NCI-H187 (cell line): ENCODE measurements around the gene PIH1D1.
"Not testable (repeated sequence)": the region's sequence is repeated elsewhere in the genome, so short reads cannot be mapped to it uniquely, and the experiment has no call there.

ENCODE experiments used
- DNase-seq, 2 experiments: peaks; one replicate each; lab custom pipeline; 2025; lab: John Stamatoyannopoulos, UW

PIH1D1 gene

DNA sequence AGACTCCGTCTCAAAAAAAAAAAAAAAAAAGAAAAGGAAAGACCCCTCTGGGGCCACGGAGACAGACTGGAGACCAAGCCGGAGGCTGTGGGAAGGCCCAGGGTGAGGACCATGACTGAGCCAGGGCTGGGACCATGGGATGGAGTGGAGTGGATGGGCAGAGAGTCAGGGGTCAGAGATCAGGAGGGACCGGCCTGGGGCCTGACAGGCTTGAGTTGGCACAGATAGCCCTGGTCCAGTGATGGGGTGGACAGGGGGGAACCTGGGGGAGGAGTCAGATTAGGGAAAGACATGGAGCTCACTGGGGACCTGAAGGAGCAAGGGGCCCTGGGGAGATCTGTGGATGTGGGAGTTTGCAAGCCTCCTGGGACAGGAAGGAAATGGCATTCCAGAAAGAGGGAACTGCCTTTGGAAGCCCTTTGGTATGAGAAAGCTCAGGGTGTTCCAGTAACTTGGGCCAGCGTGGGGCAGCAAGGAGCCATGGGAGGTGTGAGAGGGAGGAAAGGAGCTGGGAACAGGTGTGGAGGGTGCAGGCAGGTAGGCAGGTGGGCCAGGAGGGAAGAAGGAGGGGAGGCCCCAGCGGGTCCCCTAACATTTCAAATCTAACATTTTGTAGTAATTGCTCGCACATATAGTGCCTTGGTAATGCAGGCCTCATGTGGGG lies 29.5 kb upstream of the PIH1D1 start:
- DNase-seq: no peak

DNA sequence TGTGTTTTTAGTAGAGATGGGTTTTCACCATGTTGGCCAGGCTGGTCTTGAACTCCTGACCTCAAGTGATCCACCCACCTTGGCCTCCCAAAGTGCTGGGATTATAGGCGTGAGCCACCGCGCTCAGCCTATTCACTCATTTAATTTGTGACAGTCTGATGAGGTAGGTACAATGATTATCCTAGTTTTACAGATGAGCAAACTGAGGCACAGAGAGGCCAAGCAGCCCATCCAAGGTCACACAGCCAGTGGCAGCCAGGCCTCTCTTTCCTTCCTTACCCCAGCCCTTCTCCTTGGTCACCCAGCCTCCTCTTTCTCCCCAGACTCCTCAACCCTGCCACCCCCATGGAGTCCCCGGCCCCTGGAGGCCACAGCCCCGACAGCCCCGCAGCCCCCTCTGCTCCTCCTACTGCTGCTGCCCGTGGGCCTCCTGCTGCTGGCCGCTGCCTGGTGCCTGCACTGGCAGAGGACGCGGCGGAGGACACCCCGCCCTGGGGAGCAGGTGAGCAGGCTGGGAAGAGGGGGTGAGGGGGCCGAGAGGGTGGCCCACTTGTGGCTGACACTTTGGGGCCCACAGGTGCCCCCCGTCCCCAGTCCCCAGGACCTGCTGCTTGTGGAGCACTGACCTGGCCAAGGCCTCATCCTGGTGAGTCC lies 28.5 kb upstream of the PIH1D1 start:
- no peak for DNase-seq

DNA sequence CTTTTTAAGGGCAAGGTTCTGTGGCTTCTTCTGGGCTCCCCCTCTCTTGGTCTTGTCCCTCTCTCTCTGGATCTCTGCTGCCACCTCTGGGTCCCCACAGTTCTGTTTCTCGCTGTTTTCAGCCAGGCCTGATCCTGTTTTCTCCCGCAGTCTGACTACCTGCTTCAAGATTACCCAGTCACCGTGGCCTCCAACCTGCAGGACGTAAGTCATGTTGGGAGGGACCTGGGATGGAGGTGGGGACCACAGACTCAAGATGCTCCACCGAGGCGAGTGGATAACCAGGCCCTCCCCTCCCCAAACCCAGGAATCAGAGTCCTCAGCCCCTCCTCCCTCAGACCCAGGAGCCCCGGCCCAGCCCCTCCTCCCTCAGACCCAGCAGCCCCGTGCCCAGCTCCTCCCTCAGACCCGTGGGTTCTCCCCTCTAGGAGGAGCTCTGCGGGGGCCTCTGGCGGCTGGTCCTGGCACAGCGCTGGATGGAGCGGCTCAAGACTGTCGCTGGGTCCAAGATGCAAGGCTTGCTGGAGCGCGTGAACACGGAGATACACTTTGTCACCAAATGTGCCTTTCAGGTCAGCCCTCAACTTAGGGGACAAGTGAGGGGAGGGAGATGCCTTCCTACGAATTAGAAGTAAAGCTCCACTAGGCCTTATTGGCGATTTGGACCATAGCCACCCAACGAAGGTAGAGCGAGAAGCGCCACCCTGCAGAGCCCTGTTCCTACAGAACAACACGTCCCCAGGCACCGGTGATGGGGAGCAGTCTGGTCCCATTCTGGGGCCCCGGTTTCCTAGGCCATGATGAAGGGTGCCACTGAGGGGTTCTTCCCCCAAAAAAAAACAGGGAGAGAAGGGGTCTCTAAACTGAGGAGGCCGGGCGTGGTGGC lies 24.6 kb upstream of the PIH1D1 start:
- DNase-seq: no peak

DNA sequence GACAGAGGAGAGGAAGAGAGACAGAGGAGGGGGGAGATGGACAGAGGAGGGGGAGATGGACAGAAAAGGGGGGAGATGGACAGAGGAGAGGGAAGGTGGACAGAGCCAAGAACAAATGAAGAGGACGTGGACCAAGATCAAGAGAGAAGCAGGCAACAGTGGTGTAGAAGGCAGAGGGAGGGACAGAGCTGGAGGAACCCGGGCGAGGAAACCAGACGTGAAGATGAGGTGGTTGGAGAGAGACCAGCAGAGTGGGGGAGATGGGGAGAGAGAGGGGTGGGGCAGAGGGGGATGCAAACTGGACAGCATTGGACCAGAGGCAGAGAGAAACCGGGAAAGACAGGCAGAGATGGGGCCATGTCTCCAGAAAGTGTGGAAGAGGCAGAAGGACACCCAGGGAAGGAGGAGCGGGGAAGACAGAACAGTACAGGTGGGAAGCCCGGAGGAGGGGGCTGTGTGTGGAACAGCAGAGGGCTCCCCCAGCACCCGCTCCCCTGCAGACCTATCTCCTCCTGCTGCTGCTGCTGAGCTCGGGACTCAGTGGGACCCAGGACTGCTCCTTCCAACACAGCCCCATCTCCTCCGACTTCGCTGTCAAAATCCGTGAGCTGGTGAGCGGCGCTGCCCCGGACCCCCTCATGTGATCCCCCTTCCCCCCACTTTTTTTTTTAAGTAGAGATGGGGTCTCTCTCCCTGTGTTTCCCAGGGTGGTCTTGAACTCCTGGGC lies 23.7 kb upstream of the PIH1D1 start:
- DNase-seq: no peak

DNA sequence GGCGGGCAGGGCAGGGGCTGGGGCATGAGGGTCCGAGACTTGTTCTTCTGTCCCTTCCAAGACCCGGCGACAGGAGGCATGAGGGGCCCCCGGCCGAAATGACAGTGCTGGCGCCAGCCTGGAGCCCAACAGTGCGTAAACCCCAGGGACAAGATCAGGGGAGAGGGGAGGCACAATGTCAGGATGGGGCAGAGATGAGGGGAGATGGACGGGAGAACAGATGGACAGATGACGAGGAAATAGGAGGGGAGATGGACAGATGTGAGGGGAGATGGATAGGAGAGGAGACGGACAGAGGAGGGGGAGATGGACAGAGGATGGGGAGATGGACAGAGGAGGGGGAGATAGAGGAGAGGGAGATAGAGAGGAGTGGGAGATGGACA lies 22.9 kb upstream of the PIH1D1 start:
- no peak for DNase-seq

DNA sequence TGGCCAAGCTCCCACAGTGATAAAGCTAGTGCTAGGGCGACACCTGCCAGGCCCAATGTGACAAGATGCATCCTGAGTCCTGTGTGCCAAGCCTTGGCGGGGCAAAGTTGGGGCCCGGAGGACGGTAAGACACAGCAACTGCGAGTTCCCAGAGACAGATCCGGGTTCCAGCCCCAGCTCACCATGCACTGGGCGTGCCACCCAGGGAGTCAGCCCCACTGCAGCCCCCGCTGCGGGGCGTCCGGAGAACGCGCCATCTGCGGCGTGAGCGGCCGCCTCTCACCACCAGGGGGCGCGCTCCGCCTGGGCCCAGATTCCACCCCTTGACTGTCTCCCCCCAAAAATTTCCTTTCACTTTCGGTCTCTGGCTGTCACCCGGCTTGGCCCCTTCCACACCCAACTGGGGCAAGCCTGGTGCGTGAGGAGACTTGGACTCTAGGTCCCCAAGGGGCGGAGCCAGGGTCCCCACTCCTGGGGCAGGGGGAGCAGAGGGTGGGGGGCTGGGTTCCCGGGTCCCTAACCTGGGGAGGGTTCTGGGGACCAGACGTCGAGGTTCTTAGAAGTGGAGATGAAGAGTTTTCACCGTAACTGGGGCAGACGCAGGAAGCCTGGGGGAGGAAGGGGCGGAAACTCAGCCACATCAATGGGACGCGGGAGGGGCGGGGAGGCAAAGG lies 22.4 kb upstream of the PIH1D1 start, which contains the start of gene FLT3LG:
Gene FLT3LG, plus strand, starts transcription at position 348 of the 674 bp plus-strand sequence. CDS start 425 bp downstream, outside the sequence.
- DNase-seq: peak; percentile 45 to 71

DNA sequence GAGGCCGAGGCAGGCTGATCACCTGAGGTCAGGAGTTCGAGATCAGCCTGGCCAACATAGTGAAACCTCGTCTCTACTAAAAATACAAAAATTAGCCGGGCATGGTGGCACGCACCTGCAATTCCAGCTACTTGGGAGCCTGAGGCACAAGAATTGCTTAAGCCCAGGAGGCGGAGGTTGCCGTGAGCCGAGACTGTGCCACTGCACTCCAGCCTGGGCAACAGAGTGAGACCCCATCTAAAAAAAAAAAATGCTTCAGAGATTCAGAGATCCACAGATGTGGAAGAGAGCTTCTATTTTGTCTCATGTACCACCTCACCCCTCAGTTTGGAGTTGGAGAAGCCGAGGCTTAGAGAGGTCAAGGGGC lies 21.9 kb upstream of the PIH1D1 start:
- DNase-seq: not testable (repeated sequence)

DNA sequence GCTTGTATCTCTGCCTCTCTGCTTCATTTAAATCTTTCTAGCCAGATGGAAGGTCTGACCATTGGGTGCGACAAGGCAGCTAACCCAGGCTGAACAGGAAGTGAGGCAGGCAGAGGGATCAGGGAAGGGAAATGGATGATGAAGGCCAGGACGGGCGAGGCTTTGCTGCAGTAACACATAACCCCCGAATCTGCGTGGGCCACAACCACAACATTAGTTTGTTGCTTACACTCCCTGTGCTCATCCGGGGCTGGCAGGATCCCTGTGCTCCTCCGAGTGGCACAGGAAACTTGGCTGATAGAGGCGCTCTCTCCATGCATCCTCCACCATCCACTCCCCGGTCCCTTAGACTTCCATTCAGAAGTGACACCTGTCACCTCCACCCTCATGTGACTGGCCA lies 21.3 kb upstream of the PIH1D1 start:
- no peak for DNase-seq

DNA sequence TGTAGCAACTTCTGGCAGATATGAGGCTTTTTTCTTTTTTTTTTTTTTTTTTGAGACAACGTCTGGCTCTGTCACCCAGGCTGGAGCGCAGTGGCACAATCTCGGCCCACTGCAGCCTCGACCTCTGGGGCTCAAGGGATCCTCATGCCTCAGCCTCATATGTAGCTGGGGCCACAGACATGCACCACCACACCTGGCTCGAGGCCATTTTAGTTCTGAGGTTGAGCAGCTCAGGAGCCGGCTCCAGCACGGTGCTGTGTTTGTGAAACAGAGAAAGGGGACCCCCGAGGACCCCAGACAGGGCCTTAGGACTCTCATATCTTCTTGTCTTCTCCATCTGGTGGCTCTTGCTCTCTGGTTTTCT lies 19.0 kb upstream of the PIH1D1 start:
- no peak for DNase-seq

DNA sequence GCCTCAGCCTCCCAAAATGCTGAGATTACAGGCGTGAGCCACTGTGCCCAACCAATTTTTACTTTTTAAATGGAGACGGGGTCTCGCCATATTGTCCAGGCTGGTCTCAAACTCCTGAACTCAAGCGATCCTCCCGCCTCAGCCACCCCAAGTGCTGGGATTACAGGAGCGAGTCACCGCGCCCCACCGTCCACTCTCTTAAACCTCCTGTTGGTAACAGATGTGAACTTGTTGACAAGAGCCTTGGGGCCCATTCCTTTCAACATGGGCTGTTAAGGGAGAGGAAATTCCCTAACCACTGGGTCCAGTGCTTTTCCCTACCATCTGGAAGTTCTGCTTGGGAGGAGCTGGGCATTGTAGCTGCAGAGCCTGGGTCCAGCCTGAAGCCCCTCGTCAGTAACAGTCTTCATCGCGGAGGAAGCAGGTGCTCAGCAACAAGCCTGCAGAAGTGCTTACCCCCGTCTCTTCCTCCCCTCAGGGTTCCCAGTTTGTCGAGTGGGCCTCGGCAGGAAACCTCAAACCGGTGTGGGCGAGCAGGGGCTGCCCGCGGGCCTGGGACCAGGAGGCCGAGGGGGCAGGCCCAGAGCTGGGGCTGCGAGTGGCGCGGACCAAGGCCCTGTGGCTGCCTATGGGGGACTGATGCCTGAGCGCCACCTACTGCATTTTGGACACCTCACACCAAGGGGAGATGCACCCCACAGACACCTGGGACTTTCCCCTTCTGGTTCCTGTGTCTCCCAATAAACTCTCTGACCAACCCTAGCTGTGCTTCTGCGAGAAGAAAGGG lies 18.4 kb upstream of the PIH1D1 start:
- no peak for DNase-seq

DNA sequence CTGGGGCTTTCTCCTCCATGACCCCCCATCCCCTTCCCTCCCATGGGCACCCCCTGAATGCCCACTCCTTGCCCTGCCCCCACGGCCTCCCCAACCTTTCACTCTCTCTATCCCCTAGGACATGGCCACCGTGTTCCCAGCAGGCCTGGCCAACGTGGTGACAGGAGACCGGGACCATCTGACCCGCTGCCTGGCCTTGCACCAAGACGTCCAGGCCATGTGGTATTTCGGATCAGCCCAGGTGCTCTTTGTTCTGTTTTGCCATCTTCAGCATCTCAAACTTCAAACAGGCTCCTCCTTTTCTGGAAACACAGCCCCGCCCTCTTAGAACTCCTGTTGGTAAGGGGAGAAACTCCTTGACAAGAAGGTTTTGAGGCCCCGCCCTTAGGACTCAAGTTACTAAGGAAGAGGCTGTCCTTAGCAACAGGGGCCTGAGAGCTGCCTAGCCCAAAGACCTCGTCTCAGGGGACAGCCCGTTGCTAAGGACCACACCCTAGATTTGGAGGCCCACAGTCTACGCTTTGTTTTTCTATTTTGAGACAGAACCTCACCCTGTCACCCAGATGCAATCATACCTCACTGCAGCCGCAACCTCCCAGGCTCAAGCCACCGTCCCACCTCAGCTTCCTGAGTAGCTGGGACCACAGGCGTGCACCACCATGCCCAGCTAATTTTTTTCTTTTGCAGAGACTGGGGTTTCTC lies 17.3 kb upstream of the PIH1D1 start:
- DNase-seq: peak; percentile 89 to 97

DNA sequence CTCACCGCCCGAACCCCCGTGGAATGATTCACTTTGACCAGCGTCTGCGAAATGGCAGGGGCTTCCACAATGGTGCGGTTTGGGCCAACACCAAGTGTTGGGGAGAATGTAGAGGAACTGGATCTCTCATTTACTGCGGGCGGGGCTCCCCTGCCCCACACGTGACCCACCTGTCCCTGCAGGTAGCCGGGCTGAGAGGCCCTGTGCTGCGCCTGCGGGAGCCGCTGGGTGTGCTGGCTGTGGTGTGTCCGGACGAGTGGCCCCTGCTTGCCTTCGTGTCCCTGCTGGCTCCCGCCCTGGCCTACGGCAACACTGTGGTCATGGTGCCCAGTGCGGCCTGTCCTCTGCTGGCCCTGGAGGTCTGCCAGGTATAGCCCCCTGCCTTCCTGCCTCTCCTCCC lies 16.6 kb upstream of the PIH1D1 start:
- no peak for DNase-seq

DNA sequence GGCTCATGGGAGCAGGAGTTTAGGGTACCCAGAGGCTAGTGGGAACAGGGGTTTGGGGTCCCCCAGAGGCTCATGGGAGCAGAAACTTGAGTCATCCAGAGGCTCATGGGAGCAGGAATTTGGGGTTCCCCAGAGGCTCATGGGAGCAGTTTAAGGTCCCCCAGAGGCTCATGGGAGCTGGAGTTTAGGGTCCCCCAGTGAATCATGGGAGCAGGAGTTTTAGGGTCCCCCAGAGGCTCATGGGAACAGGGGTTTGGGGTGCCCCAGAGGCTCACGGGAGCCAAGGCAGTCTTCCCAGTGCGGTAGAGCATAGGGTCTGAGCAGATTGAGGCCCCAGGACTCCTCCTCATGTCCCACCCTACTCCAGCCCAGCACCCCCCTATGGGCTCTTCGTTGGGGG lies 13.8 kb upstream of the PIH1D1 start:
- DNase-seq: no peak

DNA sequence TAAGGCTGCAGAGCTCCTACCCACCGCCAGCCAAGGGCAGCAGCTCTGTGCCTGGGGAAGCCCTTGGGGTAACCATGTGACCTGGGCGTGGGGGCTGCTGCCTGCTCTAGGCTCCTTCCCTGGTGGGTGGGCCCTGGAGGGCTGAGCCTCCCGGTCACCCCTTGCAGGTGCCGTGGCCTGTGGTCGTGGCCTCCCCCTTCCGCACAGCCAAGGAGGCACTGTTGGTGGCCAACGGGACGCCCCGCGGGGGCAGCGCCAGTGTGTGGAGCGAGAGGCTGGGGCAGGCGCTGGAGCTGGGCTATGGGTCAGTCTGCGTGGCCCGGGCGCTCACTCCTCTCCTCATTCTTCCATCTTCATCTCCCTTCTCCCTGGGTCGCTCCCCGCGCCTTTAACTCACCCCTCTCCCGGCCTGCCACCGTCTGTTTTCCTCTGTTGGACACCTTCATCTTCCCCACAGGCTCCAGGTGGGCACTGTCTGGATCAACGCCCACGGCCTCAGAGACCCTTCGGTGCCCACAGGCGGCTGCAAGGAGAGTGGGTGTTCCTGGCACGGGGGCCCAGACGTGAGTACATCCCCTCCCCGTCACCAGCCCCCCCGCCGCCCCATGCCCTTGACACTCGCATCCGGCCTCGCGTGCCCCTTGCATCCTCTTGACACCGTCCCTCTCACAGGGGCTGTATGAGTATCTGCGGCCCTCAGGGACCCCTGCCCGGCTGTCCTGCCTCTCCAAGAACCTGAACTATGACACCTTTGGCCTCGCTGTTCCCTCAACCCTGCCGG lies 12.5 kb upstream of the PIH1D1 start:
- DNase-seq: no peak

DNA sequence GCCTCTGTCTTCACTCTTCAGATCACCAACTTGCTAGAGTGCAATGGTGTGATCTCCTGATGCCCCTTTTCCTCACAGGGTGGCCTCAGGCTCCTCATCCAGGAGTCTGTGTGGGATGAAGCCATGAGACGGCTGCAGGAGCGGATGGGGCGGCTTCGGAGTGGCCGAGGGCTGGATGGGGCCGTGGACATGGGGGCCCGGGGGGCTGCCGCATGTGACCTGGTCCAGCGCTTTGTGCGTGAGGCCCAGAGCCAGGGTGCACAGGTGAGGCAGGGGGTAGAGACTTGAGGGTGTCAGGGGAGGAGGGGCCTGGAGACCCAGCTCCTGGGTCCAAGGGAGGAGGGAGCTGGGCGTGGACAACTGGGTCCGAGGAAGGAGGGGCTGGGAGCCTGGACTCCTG lies 10.9 kb upstream of the PIH1D1 start:
- DNase-seq: no peak

DNA sequence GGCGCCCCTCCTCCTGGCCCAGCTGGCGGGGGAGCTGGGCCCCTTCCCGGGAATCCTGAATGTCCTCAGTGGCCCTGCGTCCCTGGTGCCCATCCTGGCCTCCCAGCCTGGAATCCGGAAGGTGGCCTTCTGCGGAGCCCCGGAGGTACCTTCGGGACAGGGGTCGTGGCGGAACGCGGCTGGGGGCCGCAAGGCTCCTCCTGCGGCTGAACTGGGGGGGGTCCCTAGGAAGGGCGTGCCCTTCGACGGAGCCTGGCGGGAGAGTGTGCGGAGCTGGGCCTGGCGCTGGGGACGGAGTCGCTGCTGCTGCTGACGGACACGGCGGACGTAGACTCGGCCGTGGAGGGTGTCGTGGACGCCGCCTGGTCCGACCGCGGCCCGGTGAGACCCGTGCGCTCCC lies 10.0 kb upstream of the PIH1D1 start:
- no peak for DNase-seq

DNA sequence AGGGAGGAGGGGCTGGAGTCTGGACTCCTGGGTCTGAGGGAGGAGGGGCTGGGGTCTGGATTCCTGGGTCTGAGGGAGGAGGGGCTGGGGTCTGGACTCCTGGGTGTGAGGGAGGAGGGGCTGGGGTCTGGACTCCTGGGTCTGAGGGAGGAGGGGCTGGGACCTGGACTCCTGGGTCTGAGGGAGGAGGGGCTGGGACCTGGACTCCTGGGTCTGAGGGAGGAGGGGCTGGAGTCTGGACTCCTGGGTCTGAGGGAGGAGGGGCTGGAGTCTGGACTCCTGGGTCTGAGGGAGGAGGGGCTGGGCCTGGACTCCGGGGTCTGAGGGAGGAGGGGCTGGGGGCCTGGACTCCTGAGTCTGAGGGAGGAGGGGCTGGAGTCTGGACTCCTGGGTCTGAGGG lies 9.5 kb upstream of the PIH1D1 start:
- DNase-seq: not testable (repeated sequence)

DNA sequence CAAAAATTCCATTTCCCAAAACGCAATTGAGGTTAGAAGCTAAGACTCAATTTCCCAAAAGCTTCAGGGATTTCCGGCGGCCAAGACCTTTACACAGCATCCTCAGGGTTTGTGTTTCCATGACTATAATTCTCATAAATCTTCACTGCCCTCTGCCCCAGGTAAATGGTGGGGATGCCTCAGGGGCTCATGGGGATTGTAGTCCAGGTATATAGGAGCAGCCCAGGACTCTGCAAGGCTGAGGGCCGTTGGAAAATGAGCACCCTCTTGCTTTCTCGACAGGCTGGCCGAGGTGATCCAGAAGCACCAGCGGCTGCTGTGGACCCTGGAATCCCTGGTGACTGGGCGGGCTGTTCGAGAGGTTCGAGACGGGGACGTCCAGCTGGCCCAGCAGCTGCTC lies 7.8 kb upstream of the PIH1D1 start:
- DNase-seq: no peak

DNA sequence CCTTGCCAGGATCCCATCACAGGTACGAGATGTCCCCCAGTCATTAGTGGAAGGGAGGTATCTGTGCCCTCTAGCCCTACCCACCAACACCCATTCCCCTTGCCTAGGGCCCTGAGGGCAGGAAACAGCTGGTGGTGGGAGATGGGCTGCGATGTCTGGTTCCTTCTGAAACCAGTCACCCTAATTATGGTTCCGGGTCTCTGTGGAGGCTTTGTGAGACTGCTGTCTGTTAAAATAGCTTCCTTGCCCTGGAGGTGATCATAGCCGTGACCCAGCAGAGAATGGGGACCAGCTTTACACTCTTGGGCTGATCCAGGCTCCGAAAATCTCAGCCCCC lies 6.9 kb upstream of the PIH1D1 start:
- no peak for DNase-seq

DNA sequence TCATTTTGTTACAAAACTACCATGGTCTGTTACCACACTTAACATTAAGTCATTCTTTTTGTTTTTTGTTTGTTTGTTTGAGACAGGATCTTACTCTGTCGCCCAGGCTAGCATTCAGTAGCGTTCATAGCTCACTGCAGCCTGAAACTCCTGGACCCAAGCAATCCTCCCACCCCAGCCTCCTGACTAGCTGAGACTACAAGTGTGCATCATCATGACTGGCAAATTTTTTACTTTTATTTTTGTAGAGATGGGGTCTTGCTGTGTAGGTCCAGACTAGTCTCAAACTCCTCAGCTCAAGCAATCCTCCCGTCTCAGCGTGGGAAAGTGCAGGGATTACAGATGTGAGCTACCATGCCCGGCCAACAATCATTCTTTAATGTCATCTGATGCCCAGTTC lies 4.7 kb upstream of the PIH1D1 start:
- DNase-seq: no peak
